Stromal cell of bone marrow (primary cell): ENCODE measurements around the gene ADSL.

ENCODE experiments used
- DNase-seq: peaks from one replicate; pipeline ENCODE4 v3.0.0-alpha.2; 2012; ENCODE audit warnings: low read depth

ADSL gene

DNA sequence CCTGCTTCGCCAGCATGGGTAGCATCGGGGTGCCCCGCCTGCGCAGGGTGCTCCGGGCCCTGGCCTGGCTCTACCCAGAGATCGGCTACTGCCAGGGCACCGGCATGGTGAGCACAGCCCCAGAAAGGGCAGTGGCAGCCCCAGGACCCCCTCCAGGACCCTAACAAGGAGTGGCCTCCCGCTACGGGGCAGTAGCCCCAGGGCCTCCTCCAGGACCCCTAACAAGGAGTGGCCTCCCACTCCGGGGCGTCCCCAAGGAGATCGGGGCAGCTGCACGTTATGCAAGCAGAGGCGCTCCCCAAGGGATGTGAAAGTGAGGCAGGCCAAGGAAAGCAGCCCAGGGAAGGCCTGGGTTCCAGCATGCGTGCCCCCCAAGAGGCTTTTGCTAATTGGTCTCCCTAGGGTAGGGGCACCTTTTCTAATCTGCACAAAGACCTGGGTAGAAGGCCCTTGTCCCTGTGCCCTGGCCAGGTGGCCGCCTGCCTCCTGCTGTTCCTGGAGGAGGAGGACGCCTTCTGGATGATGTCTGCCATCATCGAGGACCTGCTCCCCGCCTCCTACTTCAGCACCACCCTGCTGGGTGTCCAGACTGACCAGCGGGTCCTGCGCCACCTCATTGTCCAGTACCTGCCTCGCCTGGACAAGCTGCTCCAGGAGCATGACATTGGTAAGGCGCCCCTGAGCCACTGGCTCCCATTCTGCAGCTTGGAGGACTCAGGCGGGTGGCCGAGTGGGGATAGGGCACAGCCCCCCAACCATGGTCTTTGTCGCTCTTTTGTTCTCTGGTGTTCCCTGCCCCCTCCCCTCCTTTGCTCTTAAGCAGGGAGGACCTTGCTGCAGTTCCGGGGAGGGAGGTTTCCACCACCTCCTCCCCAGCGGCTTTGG is 59.1 kb downstream of the ADSL start:
- no peak for DNase-seq

DNA sequence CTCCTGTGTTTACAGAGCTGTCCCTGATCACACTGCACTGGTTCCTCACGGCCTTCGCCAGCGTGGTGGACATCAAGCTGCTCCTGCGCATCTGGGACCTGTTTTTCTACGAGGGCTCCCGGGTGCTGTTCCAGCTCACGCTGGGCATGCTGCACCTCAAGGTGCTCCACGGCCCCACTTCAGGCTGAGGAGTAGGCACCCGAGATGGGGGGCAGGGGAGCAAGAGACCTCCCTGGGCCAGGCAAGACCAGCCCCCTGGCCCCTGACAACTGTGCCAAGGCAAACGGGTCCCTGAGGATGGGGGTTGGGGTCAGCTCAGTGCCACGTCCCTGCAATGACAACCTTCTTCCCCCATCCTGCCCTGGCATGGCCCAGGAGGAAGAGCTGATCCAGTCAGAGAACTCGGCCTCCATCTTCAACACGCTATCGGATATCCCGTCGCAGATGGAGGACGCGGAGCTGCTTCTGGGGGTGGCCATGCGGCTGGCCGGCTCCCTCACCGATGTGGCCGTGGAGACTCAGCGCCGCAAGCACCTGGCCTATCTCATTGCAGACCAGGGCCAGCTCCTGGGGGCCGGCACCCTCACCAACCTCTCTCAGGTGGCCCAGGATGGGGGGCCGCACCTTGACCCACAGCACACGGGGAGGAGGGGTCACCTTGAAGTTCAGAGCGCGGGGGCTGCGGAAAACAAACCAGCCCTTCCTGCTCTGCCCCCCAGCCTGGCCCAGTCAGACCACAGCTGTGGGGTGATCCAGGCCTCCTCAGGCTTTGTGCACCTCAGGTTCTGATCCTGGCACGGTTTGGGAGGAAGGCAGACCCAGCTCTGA is 60.0 kb downstream of the ADSL start:
- no peak for DNase-seq

DNA sequence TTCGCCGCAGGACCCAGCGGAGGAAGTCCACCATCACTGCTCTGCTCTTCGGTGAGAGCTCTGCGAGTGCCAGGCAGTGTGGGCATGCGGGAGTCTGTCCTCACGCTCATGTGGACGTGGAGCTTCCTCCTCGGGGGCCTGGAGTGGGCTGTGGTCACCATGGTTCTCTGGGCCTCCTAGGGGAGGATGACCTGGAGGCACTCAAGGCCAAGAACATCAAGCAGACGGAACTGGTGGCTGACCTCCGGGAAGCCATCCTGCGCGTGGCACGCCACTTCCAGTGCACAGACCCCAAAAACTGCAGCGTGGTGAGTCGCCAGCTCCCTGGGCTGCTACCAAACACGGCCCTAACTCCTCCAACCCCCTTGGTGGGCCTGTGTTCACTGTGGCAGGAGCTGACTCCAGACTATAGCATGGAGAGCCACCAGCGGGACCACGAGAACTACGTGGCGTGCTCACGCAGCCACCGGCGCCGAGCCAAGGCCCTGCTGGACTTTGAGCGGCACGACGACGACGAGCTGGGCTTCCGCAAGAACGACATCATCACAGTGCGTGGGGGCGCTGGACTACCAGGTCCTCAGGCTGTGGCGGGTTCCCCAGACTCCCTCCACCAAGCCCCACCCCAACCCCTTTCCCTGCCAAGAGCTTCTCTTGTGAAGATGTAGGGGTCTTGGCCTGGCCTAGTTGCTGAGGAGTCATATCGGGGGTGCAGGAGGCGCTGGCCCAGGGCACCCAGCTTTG is 60.9 kb downstream of the ADSL start:
- no peak for DNase-seq

DNA sequence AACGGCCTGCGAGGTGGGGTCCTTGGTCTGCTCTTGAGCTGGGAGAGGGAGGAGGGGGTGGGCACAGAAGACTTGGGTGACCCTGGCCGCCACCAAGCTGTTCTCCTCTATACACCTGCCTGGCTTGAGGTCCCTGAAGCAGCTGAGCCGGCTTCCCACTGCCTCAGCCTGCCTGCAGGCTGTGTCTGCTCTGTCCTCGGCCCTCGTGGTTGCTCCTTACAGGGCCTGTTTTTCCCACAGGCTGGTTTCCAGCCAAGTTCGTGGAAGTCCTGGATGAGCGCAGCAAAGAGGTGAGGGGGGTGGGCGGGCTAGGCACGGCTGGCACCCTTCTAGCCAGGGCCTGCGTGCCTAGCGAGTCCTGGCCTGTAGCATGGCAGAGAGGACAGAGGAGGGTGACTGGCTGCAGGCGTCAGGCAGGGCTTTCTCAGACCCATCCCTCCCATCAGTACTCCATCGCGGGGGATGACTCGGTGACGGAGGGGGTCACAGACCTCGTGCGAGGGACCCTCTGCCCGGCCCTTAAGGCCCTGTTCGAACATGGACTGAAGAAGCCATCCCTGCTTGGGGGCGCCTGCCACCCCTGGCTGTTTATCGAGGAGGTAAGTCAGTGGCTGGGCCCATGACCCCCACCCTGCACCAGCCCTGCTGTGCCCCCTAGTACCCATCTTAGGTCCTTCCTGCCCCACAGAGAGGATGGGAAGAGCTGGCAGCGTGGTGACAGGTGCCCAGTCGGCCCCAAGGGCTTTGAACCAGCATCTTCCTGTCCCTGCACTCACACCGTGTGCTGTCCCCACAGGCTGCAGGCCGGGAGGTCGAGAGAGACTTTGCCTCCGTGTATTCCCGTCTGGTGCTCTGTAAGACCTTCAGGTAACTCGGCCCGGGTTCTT is 61.8 kb downstream of the ADSL start:
- DNase-seq, result no peak

DNA sequence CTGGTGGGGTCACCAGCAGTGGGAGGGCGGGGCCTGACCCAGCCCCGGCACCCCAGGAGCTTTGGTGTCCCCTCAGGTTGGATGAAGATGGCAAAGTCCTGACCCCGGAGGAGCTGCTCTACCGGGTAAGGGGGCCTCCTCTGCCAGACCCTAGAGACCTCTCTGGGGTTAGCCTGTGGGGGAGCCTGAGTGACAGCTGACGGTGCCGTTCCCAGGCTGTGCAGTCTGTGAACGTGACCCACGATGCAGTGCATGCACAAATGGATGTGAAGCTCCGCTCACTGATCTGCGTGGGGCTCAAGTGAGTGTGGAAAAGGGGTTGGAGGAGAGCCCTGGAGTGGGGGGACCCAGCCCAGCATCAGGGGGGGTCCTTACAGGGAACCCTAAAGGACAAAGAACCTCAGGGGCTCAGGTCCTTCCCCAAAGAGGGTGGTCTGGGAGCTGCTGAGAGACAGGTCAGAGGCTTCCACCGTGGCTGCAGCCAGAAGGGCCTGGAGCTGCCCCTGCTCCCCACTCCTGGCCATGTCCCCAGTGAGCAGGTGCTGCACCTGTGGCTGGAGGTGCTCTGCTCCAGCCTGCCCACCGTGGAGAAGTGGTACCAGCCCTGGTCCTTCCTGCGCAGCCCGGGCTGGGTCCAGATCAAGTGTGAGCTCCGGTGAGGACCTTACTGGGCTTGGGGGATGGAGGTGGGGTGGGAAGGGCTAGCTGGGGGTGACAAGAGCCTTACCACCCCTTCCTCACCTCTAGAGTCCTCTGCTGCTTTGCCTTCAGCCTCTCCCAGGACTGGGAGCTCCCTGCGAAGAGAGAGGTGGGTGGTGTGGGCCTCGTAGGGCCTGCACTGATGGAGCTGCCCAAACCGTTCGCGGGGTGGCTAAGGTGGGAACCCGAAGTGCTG is 62.7 kb downstream of the ADSL start:
- DNase-seq, result no peak

DNA sequence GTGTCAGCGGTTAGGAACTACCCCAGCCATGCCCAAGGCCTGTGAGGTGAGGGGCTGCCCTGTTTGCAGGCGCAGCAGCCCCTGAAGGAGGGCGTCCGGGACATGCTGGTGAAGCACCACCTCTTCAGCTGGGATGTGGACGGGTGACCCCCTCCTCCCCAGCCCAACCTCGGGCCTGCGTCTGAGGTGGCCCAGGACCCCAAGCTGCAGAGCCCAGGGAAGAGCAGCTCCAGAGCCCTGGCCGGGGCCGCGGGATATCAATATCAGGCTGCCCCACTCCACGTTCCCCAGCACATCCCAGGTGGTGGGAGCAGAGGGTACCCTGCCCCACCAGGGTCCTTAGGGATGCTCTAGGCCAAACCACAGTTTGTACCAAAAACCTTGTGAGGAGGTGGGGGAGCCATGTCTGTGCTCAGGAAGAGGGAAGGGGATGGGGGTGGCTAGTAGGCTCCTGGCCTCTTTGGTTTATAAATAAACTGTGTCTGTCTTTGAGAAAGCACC is 63.4 kb downstream of the ADSL start:
- DNase-seq, result no peak

DNA sequence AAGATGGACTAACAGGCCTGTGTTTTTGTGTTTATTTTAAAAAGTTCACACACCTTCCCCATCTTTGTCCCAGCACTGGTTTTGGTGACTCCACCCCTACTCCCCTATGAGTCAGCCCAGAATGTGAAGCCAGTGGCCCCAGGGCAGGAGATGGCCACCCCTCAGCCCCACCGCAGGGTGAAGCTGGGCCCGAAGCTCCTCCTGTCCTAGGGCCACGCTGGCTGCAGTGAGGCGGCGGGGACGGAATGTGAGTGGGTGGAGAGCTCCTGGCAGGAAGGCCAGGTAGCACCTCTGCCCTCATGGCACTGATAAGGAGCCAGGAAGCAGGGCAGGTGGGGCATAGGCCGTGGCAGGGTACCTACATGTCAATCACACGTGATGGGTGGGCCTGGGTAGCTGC is 64.0 kb downstream of the ADSL start:
- no peak for DNase-seq

DNA sequence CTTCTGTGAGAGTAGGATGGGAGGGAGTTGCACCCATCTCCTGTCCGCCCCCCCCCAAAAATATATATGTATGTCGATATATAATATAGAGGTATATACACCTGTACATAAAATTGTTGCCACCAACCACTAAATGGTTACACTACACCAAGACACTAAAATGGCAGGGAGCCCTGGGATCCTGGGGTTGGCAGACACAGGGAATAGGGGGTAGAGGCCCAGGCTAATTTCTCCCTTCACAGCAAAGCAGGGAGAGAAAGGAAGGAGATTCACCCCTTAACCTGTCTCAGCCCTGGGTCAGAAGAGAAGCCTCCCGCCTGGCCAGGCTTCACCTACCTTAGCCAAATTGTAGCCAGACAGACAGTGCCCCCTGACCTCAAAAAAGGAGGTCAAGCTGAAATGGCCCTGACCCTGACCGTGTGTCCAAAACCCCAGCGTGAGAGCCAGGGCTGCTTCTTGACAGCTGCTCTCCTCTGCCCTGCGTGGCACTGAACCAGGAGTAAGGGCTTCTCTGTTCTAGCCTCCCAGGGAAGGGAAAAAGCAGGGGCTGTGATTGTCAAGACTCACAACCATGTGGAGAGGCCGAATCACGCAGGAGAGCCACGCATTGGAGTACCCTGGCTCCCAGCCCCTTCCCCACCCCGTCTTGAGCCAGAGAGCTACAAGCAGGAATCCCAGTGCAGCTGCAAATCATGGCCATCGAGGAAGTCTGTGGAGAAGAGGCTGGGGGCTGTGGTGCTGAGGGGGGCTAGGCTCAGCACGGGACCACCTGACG is 64.6 kb downstream of the ADSL start:
- no peak for DNase-seq

DNA sequence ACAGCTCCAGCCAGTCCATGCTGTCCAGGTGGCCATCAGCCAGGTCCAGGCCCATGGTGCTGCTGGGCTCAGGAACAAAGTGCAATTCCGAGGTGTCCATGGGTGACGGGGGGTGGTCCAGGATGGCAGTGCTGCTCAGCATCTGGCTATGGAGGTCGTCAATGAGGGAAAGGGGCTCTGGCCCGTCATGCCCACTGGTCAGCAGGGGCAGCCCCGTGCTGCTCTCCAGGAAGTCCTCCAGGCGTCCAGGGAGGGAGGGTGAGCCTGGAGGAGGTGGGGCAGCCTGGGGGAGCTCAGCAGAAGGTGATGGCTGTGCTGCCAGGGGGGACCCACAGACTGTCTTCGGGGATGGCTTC is 65.2 kb downstream of the ADSL start:
- no peak for DNase-seq

DNA sequence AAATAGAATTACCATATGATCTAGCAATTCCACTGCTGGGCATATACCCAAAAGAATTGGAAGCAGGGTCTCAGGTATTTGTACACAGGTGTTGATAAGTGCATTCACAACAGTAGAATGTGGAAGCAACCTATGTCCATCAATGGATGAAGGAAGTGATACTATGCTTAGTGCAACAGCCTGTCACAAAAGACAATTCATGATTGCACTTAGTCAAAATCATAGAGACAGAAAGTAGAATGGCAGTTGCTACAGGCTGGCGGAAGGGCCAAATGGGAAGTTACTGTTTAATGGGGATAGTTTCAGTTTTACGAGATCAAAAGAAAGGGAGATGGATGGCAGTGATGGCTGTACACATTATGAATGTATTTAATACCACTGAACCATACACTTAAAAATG is 66.1 kb downstream of the ADSL start:
- DNase-seq, result no peak

DNA sequence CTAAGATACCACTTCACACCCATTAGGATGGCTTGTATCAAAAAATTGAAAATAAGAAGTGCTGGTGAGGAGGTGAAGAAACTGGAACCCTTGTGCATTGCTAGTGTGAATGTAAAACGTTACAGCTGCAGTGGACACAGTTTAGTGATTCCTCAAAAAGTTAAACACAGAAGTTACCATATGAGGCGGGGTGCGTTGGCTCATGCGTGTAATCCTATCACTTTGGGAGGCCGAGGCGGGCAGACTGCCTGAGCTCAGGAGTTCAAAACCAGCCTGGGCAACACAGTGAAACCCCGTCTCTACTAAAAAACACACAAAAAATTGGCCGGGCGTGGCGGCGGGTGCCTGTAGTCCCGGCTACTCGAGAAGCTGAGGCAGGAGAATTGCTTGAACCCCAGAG is 67.6 kb downstream of the ADSL start:
- DNase-seq, result no peak

DNA sequence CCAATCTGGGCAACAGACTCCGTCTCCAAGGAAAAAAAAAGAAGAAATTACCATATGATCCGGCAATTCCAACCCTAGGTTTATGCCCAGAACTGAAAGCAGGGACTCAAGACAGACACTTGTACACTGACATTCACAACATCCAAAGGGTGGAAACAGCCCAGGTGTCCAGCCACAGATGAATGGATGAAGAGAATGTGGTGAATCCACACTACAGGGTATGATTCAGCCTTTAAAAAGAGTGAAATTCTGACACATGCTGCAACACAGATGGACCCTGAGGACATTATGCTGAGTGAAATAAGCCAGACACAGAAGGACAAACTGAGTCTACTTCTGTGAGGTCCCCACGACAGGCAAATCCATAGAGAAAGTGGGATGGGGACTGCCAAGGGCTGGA is 68.0 kb downstream of the ADSL start:
- no peak for DNase-seq

DNA sequence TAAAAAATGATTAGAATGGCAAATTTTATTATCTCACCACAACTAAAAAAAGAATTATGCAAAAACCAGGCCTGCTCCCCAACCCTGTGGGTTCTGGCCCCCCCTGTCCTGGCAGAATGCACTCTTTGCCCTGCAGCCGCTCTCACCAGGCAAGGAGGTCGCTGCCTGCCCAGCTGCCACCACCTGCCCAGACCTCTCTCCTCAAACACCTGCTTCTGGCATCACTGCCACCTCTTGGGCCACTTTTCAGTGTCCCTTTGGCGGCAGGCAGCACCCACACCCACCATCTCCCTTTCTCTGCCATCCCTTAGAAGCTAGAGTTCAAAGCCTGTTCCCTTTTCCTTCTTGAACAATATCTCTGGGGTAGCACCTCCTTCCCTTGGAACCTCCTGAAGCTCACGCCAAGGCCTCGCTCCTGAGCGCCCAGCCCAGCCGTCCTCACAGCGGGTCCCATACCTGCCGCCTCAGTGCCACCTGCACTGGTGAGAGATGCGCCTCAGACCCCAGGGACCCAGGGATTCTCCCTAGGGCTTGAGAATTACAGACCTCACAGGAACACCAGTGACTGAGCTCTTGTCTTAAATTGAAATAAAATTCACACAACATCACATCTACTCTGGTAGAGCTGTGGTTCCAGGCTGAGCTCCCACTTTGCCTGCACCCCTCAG is 68.7 kb downstream of the ADSL start:
- DNase-seq, result no peak

DNA sequence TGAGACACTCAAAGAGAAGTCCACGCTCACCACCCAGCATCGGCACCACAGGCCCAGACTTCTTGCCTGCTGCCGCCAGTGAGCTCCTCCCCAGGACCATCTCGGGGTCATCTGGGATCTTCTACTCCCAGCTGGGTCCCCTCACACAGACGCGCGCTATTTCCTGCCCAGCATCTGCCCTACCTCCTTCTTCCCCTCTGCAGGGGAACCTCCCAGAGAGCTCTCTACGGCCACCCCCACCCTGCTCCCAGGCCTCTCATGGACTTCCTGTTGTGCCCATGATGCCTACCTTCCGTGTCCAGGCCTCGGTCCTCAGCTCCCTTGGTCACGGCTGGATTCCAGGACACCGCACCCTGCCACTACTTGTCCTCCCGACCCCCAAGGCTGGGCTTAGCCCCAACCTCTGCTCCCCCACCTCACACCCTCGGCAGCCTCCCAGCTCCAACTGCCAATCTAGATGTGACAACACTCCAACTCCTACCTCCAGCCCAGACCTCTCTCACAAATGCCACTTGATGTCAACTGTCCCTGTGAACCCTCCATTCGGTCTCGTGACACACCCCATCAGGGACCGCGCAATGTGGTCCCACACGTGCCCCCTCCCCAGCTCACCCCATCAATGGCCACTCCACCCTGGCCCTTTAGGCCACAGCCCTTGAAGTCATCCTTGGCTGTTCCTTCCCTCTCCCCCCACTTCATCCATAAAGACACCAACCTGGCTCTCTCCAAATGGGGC is 69.4 kb downstream of the ADSL start:
- DNase-seq, result no peak

DNA sequence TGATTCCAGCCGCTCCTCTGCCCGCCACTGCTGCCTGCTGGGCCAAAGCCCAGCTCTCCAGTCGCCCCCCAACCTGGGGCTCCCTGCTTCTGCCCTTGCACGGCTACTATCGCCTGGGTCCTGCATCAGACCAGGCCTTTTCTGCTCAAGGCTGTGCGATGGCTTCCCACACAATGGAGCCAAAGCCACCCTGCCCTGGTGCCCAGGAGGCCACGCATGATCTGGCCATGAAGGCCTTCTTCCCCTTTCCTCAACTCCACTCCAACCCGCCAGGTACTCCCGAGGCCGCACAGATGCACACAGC is 69.9 kb downstream of the ADSL start:
- DNase-seq, result no peak

DNA sequence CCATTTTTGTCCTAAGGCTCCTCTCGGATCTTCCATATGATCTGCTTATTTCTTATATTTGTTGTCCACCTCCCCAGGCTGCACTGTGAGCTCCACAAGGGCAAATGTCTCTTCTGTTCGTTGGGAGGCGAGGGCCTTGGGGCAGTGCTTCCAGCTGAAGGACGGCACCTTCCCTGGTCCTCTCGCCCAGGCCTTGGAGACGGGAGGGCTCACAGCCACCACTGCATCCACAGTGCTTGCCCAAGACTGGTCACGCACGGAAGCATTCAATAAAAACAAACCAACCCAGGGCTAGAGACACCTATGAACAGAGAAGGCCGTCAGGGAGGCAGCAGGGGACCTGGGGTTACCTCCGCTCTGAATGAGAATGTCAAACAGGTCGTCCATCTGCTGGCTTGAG is 70.3 kb downstream of the ADSL start:
- DNase-seq, result no peak

DNA sequence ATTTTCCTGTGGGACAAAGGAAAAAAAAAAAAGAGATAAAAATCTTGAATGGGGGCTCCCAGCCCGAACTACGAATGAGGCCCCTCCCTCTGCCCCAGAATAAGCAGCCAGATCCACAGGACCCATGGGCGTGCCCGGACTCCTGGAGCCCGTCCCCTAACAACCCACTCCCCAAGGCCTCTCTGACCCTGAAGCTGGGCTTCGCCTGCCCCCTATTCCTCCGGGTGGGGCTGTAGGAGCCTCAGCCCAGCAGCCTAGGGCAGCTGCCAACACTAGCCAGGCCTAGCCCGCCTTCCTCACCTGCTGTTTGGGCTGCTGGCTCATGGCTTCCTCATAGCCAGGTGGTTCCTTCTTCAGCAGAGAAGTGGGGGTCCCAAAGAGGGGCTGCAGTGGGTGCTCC is 70.7 kb downstream of the ADSL start:
- DNase-seq, result no peak

DNA sequence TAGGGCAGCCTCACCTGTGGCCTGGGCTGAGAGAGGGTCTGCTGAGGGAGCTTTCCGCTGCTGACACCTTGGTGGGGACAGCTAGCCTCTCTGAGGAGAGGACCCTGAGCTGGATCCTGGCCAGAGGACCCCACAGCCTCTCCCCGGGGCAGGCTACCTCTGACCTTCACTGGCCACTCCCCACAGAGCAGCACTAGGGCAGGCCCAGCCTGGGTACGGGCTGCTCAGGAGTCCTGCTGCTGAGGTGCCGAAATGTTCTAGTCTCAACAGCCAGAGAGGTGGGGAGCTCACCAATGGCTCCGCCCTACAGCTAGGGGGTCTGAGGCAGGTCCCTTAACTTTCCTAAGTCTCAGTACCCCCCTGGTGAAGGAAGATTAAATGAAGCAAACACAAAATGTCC is 71.6 kb downstream of the ADSL start:
- no peak for DNase-seq
